MM.1S (cell line): ENCODE data around the gene RGS6.

Experiments
- DNase-seq: peaks from one replicate; pipeline ENCODE4 v3.0.0-alpha.2; 2015
- H2AFZ ChIP-seq: fragments of 300-600 bp; sonication (generic); 2 replicates; pipeline ENCODE4 v1.6.0; 2016; ENCODE audit warnings: antibody characterized with exemption, low read length
- H3F3A ChIP-seq: fragments of 300-600 bp; sonication (generic); 2 replicates; pipeline ENCODE4 v1.6.1; 2016; ENCODE audit warnings: mild to moderate bottlenecking, antibody characterized with exemption, low read length, moderate library complexity, mixed read lengths; ENCODE audit not compliant: insufficient read depth
- H3K27ac ChIP-seq: fragments of 300-600 bp; sonication (generic); 2 replicates; pipeline ENCODE4 v1.5.1; 2016; ENCODE audit warnings: mild to moderate bottlenecking, low read length
- H3K27me3 ChIP-seq: fragments of 300-600 bp; sonication (generic); replicated peaks from 2 replicates; pipeline ENCODE4 v1.6.0; 2016; ENCODE audit warnings: low read length; ENCODE audit not compliant: insufficient read depth
- H3K36me3 ChIP-seq: fragments of 300-600 bp; sonication (generic); replicated peaks from 2 replicates; pipeline ENCODE4 v1.6.1; 2016; ENCODE audit warnings: mild to moderate bottlenecking, low read length, mixed read lengths; ENCODE audit not compliant: insufficient read depth
- H3K4me1 ChIP-seq: fragments of 300-600 bp; sonication (generic); 2 replicates; pipeline ENCODE4 v1.6.1; 2016; ENCODE audit warnings: low read length, mixed read lengths
- H3K4me2 ChIP-seq: fragments of 300-600 bp; sonication (generic); 2 replicates; pipeline ENCODE4 v1.6.0; 2016; ENCODE audit warnings: low read depth, low read length
- H3K4me3 ChIP-seq: fragments of 300-600 bp; sonication (generic); 2 replicates; pipeline ENCODE4 v1.5.1; 2016; ENCODE audit warnings: low read length, mixed read lengths
- H3K79me2 ChIP-seq: fragments of 300-600 bp; sonication (generic); 2 replicates; pipeline ENCODE4 v1.6.1; 2016; ENCODE audit warnings: mixed run types, low read length, mixed read lengths
- H3K9ac ChIP-seq: fragments of 300-600 bp; sonication (generic); 2 replicates; pipeline ENCODE4 v1.6.1; 2016; ENCODE audit warnings: low read length, mixed read lengths
- H3K9me2 ChIP-seq: fragments of 300-600 bp; sonication (generic); replicated peaks from 2 replicates; pipeline ENCODE4 v1.6.1; 2016; ENCODE audit warnings: mild to moderate bottlenecking, low read length, mixed read lengths; ENCODE audit not compliant: insufficient read depth
- H3K9me3 ChIP-seq: fragments of 300-600 bp; sonication (generic); replicated peaks from 2 replicates; pipeline ENCODE4 v1.6.1; 2016; ENCODE audit warnings: mild to moderate bottlenecking, low read length, mixed read lengths; ENCODE audit not compliant: insufficient read depth
- H4K20me1 ChIP-seq: fragments of 300-600 bp; sonication (generic); 2 replicates; pipeline ENCODE4 v1.6.1; 2016; ENCODE audit warnings: mild to moderate bottlenecking, low read length, moderate library complexity, mixed read lengths; ENCODE audit not compliant: insufficient read depth
- EZH2 ChIP-seq: fragments of 300-600 bp; sonication (generic); optimal IDR thresholded peaks from 2 replicates; pipeline ENCODE3; 2017; ENCODE audit warnings: low read depth, mild to moderate bottlenecking, antibody characterized with exemption, low read length, mixed read lengths
- EZH2phosphoT487 ChIP-seq: fragments of 300-600 bp; sonication (generic); IDR thresholded peaks from 2 replicates; pipeline ENCODE4 v1.6.1; 2018; ENCODE audit warnings: antibody characterized with exemption, low read length
- TF ChIP-seq, protein P1 (sequence below): fragments of 300-600 bp; sonication (generic); IDR thresholded peaks from 2 replicates; pipeline ENCODE4 v1.5.1; 2016; ENCODE audit warnings: antibody characterized with exemption, low read length, mixed read lengths

RGS6 gene

DNA sequence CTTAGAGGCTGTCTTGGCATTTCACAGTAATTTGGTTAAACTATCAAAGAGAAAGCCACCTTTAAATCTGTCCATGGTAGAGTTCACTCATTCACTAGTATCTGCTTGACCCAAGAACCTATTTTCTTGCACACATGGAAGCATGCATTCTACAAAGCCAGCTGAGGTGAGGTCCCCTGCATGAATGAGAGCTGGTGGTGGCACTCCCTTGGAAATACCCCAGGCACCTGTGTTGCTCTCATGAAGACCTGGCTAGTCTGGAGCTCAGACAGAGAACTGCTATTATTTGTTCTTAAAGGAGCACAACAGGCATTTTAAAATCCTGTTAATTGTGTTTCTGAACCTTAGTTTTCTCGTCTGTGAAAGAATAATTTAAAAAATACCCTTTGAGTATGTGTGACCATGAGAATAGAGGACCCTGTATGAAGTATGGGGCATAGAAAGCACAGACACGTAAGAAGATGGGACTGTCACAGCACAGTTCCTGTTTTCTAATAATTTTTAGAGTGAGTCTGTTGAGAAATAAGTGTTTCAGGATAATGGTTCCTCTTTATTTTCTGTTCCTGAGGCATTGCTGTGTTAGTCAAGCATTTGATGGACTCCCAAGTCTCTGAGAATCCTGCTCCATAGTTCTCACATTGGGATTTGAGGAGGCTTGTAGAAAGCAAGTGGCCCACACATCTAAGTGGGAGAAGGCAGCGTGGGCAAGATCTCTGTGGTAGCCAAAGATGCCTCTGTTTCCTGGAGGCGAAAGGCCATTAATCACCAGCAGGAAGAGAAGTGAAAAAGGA is 10.9 kb downstream of the RGS6 start:
- no peak for TF ChIP-seq EZH2
- H3K4me2 ChIP-seq, result no peak overlapping the region
- no peaks in the 10 kb centered on the region for H3K9me3 ChIP-seq
- DNase-seq, result no peak
- H3K9me2 ChIP-seq, result no peaks in the 10 kb centered on the region
- no peak overlapping the region for H3K27ac ChIP-seq
- H3K4me1 ChIP-seq, result no peaks in the 10 kb centered on the region
- H3F3A ChIP-seq, result no peaks in the 10 kb centered on the region
- H3K4me3 ChIP-seq, result no peak overlapping the region
- no peaks in the 10 kb centered on the region for H3K79me2 ChIP-seq
- no peaks in the 10 kb centered on the region for H3K27me3 ChIP-seq
- no peaks in the 10 kb centered on the region for H4K20me1 ChIP-seq
- no peak overlapping the region for H3K9ac ChIP-seq
- H3K36me3 ChIP-seq, result no peaks in the 10 kb centered on the region
- no peak overlapping the region for H2AFZ ChIP-seq

DNA sequence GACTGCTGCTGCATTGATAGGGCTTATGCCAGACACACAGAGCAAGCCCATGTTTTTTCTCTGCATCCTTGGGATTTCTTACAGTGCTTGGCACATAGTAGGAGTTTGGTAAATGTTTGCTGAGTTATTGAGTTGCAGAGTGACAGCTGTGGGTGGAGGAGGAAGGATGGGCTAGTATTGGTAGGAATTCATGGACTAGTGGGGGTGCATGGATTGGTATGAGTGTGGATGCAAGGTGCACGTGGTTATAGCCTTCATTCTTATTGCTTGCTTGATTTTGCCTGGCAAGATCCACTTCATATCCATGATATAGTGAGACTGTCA is 11.4 kb downstream of the RGS6 start:
- no peaks in the 10 kb centered on the region for H3K27me3 ChIP-seq
- H3K9me2 ChIP-seq, result no peaks in the 10 kb centered on the region
- no peaks in the 10 kb centered on the region for H3K36me3 ChIP-seq
- TF ChIP-seq, protein P1, sequence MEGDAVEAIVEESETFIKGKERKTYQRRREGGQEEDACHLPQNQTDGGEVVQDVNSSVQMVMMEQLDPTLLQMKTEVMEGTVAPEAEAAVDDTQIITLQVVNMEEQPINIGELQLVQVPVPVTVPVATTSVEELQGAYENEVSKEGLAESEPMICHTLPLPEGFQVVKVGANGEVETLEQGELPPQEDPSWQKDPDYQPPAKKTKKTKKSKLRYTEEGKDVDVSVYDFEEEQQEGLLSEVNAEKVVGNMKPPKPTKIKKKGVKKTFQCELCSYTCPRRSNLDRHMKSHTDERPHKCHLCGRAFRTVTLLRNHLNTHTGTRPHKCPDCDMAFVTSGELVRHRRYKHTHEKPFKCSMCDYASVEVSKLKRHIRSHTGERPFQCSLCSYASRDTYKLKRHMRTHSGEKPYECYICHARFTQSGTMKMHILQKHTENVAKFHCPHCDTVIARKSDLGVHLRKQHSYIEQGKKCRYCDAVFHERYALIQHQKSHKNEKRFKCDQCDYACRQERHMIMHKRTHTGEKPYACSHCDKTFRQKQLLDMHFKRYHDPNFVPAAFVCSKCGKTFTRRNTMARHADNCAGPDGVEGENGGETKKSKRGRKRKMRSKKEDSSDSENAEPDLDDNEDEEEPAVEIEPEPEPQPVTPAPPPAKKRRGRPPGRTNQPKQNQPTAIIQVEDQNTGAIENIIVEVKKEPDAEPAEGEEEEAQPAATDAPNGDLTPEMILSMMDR, result no peak
- TF ChIP-seq EZH2phosphoT487 (no peak), EZH2 (no peak)
- no peaks in the 10 kb centered on the region for H4K20me1 ChIP-seq
- H2AFZ ChIP-seq, result no peak overlapping the region
- H3K4me2 ChIP-seq, result no peak overlapping the region
- no peak overlapping the region for H3K27ac ChIP-seq
- no peak overlapping the region for H3K4me3 ChIP-seq
- H3F3A ChIP-seq, result no peaks in the 10 kb centered on the region
- H3K9me3 ChIP-seq, result no peaks in the 10 kb centered on the region
- DNase-seq, result no peak
- no peak overlapping the region for H3K9ac ChIP-seq
- H3K4me1 ChIP-seq, result no peaks in the 10 kb centered on the region
- H3K79me2 ChIP-seq, result no peaks in the 10 kb centered on the region

DNA sequence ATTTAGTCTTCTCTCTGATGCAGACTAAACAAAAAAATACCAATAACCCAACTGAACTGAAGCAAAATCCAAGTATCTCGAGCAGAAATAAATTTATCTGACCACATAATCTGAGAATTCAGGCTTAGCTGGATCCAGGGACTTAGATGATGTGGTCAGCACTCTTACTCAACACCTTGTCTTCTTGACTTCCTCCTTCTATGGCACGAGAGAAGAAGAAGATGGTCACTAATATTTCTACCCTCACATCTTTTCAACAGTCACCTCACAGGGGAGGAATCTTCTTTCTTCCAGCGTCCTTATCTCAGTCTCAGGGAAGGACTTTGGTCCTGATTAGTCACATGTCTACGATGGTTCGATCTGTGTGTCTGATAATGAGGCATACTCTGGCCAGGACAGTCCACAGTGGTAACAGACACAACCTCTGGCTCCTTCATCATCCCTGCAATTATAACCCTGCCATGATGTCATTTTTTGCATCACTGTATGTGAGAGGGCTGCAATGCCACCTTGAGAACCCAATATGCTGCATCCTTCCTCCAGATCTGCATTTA is 15.8 kb downstream of the RGS6 start:
- Histone ChIP-seq H3K27me3 (no peaks in the 10 kb centered on the region), H3K79me2 (no peaks in the 10 kb centered on the region), H2AFZ (no peak overlapping the region), H3K36me3 (no peaks in the 10 kb centered on the region), H3K27ac (no peak overlapping the region), H3K4me2 (no peak overlapping the region), H3K9me3 (no peaks in the 10 kb centered on the region), H3K4me3 (no peak overlapping the region), H3K9me2 (no peaks in the 10 kb centered on the region), H4K20me1 (no peaks in the 10 kb centered on the region), H3F3A (no peaks in the 10 kb centered on the region), H3K4me1 (no peaks in the 10 kb centered on the region), H3K9ac (no peak overlapping the region)
- TF ChIP-seq, protein P1, result no peak
- TF ChIP-seq EZH2, result no peak
- TF ChIP-seq EZH2phosphoT487, result no peak
- no peak for DNase-seq
